NCI-H2029 treated with DMSO at 0.1 percent for 48 hours (cell line): ENCODE measurements around the gene TTC3.

Source experiments
- DNase-seq: peaks from one replicate; lab custom pipeline; 2025; lab: John Stamatoyannopoulos, UW

The TTC3 gene

GRCh38 chr21:37153196-37153934, 80.3 kb downstream of the TTC3 start:
- no peak for DNase-seq

DNA sequence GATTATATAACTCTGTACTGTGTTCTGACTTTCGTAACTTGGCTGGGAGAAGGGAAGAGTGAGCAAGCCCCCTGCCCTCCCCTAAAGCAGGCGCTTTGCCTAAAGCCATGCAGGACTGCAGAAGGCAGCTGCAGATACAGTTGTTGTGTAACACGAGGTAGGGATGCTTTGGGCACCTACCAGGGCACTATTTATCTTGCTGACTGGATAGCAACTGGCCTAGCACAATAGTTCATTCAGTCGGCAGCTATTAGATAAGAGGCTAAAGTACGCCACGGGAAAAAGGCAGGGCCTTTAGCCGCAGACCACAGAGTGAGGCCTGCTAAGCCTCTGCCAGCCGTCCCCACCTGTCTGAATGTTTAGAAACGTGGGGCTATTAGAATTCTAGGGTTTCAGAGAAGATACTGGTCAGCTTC, 80.9 kb downstream of the TTC3 start:
- DNase-seq: no peak

DNA sequence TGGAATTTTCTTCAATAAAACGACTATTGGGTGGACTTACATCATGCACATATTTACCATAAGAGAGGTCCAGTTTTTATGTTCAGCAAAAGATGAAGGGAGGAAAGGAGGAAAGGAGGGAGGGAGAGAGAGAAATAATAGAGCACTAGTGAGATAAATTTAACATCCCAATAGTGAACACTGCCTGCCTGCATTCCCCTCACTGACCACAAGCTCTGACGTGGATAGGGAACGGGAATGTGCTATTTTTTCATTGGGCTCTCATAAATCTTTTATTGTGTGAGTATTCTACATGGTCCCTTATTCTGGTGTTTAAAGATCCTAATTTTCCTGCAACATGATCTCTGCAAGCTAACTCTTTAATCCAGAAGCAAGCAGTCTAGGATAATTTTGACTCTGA, 82.1 kb downstream of the TTC3 start:
- DNase-seq: no peak

DNA sequence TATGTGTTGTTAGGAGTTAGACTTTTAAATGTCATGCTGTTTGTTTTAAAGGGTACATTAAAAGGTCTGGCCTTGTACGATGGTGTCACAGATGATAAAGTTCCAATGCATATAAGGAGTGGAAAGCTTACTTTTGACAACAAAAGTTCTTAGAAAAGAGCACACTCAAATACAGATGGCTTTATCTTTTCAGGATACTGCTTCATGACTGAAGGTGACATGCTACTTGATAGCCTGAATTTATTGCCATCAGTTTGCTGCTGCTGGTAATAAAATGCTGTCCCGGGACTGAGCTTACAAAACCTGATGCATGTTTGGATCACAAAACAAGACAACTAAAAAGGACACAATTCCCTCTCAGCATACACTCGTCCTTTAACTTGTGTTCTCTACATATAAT, 84.9 kb downstream of the TTC3 start:
- no peak for DNase-seq

GRCh38 chr21:37159053-37159776, 86.2 kb downstream of the TTC3 start:
- no peak for DNase-seq

- DNase-seq: no peak
Measured at GRCh38 chr21:37159949-37160348, 86.9 kb downstream of the TTC3 start.

GRCh38 chr21:37164742-37165141, 91.7 kb downstream of the TTC3 start:
- no peak for DNase-seq

GRCh38 chr21:37165586-37165985, 92.5 kb downstream of the TTC3 start:
- no peak for DNase-seq

DNA sequence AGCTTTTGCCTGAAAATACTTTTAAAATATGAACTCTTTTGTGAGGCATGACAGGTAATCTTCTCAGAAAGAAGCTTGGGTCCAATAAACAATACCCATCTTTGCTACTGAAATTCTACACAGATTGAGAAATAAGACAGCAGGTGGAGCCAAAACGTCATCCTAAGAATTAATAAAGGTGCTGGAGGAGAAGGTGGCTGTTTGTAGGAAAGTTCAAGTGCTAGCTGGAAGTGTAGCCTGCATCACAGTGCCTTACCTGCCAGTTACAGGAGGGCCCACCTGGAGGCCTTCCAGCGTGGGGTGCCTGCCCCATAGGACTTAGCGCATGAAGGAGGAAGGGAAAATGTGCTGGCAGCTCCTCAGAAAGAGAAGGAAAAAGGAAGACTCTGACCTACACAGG, 93.7 kb downstream of the TTC3 start:
- DNase-seq: peak; percentile 4

DNA sequence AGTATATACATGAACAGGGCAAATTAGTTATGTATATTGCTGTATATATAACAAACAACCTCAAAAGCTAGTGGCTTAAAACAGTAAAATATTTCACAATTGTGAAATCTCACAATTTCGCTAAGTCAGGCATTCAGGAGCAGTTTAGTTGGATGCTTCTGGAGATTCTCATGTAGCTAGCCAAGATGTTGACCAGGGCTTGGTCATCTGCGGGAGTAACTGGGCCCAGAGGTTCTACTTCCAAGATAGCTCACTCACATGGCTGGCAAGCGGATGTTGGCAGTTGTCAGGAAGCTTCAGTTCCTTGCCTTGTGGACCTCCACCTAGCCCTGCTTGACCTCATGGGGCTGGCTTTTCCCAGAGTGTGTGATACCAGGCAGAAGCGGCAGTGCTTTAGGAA, 95.6 kb downstream of the TTC3 start:
- DNase-seq: no peak

DNA sequence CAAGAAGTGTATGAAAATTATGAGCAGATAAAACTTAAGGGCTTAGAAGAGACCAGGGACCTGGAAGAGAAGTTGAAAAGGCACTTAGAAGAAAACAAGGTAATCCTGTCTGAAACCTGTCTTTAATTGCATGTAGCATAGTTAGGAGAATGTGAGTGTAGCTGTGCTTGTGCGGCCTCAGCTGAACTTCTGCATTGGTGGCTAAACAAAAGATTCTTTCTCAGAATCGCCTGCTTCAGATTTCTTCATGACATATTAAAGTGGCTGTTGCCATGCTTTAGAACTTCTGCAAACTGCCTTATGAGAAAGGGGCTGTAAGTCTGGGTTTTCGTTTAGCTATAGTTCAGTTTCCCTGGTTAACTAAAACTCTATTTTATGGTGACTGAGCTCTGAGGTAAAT, 99.6 kb downstream of the TTC3 start:
- no peak for DNase-seq

DNA sequence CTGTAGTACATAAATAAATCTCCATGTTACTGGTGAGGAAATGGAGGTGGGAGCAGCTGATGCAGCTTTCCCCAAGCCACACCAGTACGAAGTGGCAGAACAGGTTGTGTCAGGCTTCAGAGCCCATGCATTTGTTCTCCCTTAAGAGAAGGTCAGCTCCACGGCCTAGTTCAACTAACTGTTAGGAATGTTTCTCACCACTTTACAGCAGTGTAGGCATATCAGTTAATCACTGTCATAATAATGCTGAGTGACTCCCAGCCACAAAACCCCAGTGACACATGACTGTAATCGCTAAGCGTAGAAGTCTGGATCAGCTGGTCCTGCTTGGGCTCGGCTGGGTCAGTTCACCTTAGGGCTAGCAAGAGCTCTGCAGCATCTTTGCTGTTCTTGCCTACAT, 103.7 kb downstream of the TTC3 start:
- DNase-seq: no peak

DNA sequence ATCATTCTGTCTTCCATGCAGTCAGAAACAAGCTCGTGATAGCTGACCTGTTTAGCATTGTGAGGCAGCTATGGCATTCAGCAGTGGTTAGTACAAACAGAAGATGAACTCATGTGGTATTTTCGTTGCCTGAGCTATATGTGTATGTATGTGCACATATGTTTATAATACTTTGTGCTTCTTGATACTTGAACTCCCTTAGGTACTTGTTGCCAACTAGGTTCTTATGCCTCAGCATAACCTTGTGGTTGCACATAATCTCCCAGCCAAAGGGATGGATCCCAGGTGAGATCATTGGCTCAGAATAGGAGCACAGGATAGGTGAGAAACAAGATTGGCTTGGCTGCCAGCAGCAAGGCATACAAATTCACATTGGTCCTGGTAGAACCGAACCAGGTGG, 108.0 kb downstream of the TTC3 start:
- DNase-seq: no peak

DNA sequence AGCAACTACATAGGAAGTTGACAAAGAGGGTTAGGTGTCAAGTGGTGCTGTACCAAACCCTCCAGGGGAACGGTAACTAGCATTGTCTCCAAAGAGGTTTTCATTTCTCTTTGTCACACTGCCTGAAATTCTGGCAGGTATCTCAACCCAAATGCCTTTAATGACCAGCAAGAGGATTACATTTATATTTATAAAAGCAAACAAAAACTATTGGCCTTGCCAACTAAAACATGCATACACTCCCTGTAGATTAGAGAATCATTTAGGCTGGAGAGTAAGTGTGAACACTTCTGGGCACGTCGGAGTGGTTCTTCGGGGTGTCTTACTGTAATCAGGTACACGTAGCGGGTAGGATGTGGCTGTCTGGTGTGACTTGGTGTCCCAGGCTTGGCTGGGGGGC, 109.2 kb downstream of the TTC3 start:
- DNase-seq: peak; percentile 56

DNA sequence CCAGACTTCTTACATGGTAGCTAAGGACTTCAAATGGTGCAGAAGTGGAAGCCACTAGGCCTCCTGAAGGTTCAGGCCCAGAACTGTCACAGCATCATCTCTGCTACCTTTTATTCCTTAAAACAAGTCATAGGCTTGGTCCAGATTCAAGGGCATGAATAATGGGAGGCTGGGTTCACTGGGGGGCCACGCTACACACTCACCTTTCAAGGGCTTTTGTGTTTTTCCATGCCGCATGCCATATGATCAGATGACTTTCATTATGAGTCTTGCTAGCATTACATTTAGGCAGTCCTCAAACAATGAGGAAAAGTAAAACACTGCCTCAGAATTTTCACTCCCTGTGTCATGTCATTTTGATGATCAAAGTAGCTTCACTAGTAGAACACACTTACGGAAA, 110.7 kb downstream of the TTC3 start:
- no peak for DNase-seq

- DNase-seq: no peak
Measured at GRCh38 chr21:37184784-37185593, 111.9 kb downstream of the TTC3 start.

DNA sequence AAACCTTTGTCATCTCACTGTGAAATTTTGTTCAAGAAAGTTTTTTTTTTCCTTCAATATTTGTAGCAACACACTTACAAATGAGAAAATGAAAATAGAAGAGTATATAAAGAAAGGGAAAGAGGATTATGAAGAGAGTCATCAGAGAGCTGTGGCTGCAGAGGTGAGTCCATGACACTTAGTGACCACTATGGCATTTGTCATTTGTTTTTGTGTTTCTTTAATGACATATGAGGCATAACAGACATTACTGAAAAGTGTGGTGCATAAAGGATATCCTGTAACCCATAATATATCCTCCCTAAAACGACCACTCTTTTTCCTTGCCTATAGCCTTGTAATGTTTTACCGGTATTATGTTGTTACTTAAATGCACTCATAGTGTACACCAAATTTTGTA, 113.9 kb downstream of the TTC3 start:
- no peak for DNase-seq

- DNase-seq: no peak
Measured at GRCh38 chr21:37188825-37189224, 115.8 kb downstream of the TTC3 start.

DNA sequence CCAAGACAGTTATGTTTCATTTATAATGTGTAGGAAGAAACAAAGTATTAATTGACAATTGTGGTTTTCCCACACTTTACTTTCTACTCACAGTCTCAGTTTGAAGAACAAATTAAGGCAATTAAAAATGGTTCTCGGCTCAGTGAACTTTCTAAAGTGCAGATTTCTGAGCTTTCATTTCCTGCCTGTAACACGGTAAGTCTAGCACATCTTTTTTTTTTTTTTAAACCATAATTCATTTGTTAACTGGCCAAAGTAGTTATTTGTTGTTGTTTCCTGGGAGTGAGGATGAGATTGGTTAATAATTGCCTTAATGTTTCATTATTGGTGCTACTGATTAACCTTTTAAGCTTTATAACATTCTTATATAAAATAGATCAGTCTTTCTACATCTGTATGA, 119.0 kb downstream of the TTC3 start:
- DNase-seq: no peak

DNA sequence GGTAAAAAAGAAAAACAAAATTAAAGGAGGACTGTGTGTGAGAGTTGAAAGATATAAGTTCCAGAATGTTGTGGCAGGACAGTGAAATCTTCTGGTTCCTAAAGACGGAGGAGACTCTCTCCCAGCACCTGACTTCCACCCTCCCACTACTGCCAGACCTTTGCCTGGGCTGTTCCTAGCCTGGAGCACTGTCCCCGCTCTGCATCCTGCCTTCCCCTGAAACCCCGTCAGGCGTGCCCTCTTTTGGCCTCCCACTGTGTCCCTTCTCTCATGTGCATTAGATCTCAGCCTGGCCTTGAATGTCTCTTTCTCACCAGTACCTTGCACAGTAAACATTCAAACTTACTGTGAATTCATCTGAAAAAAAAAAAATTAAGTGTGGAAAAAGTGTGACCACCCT, 120.0 kb downstream of the TTC3 start:
- no peak for DNase-seq

DNA sequence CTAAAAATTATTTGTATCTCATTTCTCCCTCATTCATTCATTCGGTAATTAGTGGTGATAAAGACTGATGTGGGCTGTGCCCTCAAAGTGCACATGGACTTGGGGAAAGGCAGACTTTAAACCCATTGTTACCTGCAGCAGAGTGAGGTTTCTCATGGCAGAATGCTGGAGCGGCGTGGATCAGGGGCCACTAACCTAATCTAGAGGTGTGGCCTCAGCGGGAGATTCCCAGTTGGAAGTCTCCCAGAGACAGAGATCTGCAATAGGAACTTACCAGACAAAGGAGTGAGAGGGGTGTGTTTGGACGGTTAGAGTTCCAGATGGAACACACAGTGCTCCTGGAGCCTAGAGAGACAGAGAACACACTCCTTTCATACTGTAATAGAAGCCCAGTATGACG, 120.6 kb downstream of the TTC3 start:
- no peak for DNase-seq

- no peak for DNase-seq
Measured at GRCh38 chr21:37195059-37195458, 122.0 kb downstream of the TTC3 start.

DNA sequence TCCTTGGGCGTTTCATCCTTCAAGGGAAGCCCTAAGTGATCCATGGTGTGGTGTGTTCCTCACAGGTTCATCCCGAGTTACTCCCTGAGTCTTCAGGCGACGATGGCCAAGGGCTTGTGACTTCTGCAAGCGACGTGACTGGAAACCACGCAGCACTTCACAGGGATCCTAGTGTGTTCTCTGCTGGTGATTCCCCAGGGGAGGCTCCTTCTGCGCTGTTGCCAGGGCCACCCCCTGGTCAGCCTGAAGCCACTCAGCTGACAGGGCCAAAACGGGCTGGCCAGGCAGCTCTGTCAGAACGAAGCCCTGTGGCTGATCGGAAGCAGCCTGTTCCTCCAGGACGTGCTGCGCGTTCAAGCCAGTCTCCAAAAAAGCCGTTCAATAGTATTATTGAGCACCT, 122.6 kb downstream of the TTC3 start:
- DNase-seq: no peak
